Peyer's patch (tissue), 4 donors: ENCODE measurements around the gene RPL7A. TPM values are rescaled to one million over a fixed set of nuclear protein-coding genes. Genes with fewer than 3 reads are reported as not detected.
A peak's percentile ranks its signal among the peaks of the same experiment; 100 is the strongest.
"Not testable (repeated sequence)": the region's sequence is repeated elsewhere in the genome, so short reads cannot be mapped to it uniquely, and the experiment has no call there.

ENCODE experiments used
- DNase-seq, 3 donors: peaks; one replicate each; pipeline ENCODE4 v3.0.0-alpha.2; 2017 to 2019
- H3K27ac ChIP-seq, 4 donors: fragments of 200-600 bp; sonication (generic); one replicate each; pipeline ENCODE4 v1.5.1; 2016 to 2019
- H3K27me3 ChIP-seq, 2 donors: fragments of 200-600 bp; sonication (generic); one replicate each; pipeline ENCODE4 v1.5.1; 2019
- H3K36me3 ChIP-seq, 3 donors: fragments of 200-600 bp; sonication (generic); one replicate each; pipeline ENCODE4 v1.5.1; 2016 to 2019
- H3K4me1 ChIP-seq, 4 donors: fragments of 200-600 bp; sonication (generic); one replicate each; pipeline ENCODE4 v1.5.1; 2016 to 2019
- H3K4me3 ChIP-seq, 4 donors: fragments of 200-600 bp; sonication (generic); 1 replicate in 3 of 4; 2 replicates in 1 of 4; pipeline ENCODE4 v1.5.1; 2016 to 2019; ENCODE audit warnings: mild to moderate bottlenecking in 1 of 4
- H3K9me3 ChIP-seq, 4 donors: fragments of 200-600 bp; sonication (generic); one replicate each; pipeline ENCODE4 v1.5.1; 2016 to 2019; ENCODE audit warnings: mild to moderate bottlenecking in 1 of 4
- CTCF ChIP-seq, 6 experiments: fragments of 450-650 bp in 4 of 6; fragments of 200-600 bp in 2 of 6; sonication (generic) in 1 of 6; IDR thresholded peaks; one replicate each; pipeline ENCODE4 v1.5.1; 2017 to 2019; ENCODE audit warnings: antibody characterized with exemption in 6 of 6, mild to moderate bottlenecking in 3 of 6, moderate library complexity in 1 of 6
- POLR2A ChIP-seq, 2 donors: fragments of 450-650 bp; IDR thresholded peaks; one replicate each; pipeline ENCODE4 v1.5.1; 2017; ENCODE audit warnings: antibody characterized with exemption in 2 of 2, mild to moderate bottlenecking in 2 of 2, moderate library complexity in 2 of 2
- total RNA-seq, 4 donors: library from RNA; depleted of rRNA; stranded (reverse); fragments of >200 nt; gene quantifications; one replicate each; pipeline ENCODE4 v1.1.0, GENCODE V29; 2016

Gene RPL7A
- total RNA-seq, 4 donors from 2014 or later = 708 to 1,565 (median 870) TPM

DNA sequence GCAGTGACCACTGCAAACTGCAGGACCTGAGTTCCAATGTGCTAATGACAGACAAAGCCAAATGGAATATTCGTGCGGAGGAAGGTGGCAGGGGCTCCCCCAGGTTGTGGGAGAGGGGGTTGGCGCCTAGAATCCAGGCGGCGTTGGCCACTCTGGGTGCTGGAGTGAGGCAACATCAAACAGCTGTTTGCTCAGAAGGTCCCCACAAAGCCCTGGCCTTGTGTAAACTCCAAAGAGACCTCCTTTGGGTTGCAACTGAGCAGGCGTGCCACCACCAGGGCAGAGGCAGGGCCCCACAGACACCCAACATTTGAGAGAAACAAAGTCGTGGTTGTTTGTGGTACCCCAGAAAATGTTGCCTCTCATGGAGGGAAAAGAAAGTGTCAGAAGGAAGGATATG is 42.7 kb downstream of the RPL7A start:
- Histone ChIP-seq H3K36me3 (no peaks in the 10 kb centered on the region), H3K27ac (no peak overlapping the region), H3K9me3 (no peaks in the 10 kb centered on the region), H3K27me3 (no peaks in the 10 kb centered on the region), H3K4me1 (no peaks in the 10 kb centered on the region), H3K4me3 (no peak overlapping the region)
- TF ChIP-seq CTCF (IDR thresholded peaks at IDR 0.05) (no peak), POLR2A (IDR thresholded peaks at IDR 0.05) (no peak)
- DNase-seq = no peak

GRCh38 chr9:133391449-133391848 is 43.4 kb downstream of the RPL7A start:
- not testable (repeated sequence) for H3K4me1 ChIP-seq, H3K4me3 ChIP-seq, H3K27me3 ChIP-seq, H3K36me3 ChIP-seq, H3K27ac ChIP-seq, DNase-seq, H3K9me3 ChIP-seq

DNA sequence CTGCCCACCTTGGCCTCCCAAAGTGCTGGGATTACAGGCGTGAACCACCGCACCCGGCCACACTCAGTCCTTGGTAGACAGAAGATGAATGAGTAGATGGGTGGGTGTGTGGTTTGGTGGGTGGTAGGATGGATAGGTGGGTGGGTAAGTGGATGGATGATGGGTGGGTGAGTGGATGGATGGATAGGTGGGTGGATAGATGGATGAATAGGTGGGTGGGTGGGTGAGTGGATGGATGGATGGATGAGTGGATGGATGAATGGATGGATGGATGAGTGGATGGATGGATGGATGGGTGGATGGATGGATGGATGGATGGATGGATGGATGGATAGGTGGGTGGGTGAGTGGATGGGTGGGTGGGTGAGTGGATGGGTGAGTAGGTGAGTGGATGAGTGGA is 44.3 kb downstream of the RPL7A start:
- H3K9me3 ChIP-seq, H3K27me3 ChIP-seq, H3K36me3 ChIP-seq, H3K4me3 ChIP-seq, H3K4me1 ChIP-seq, DNase-seq, H3K27ac ChIP-seq: not testable (repeated sequence)

DNA sequence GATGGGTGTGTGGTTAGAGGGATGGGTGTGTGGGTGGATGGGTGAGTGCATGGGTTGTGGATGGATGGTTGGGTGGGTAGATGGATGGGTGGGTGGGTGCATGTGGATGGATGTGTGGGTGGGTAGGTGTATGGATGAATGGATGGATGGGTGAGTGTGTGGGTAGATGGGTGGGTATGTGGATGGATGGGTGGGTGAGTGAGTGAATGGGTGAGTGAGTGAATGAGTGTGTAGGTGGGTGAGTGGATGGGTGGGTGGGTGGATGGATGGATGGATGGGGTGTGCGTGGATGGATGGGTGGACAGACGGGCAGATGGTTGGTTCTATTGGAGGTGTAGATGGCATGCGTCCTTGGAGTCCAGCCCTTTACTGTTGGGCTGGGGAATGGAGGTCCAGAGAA is 45.4 kb downstream of the RPL7A start:
- no peak overlapping the region for H3K4me3 ChIP-seq
- H3K4me1 ChIP-seq = no peaks in the 10 kb centered on the region
- TF ChIP-seq CTCF (IDR thresholded peaks at IDR 0.05) (no peak), POLR2A (IDR thresholded peaks at IDR 0.05) (no peak)
- no peaks in the 10 kb centered on the region for H3K9me3 ChIP-seq
- DNase-seq = no peak
- no peaks in the 10 kb centered on the region for H3K27me3 ChIP-seq
- no peaks in the 10 kb centered on the region for H3K36me3 ChIP-seq
- H3K27ac ChIP-seq = no peak overlapping the region

DNA sequence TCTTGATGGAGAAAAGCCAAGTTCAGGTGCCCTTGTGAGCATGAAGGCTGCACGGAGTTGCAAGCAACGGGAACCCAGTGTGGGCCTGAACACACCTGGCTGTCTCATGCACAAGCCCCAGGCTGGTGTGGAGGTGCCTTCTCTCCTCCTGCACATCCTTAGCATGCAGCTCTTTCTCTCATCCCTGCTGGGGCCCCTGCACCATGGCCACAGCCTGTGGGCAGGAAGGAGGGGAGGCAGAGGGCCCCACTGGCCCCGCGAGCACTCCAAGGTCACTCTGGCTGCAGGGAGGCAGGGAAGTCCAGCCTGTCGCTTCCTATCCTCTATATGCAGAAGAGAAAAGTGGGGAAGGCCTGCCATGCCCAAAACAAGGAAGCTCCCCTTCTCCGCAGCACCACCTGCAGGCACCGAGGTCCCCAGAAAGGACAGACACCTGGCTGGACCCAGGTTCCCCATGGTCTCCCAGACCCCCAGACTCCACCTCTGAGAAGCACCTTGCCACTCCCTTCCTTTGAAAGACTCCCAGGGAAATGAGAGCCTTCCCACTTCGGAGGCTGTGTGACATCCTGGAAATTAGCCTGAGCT is 46.8 kb downstream of the RPL7A start:
- DNase-seq = no peak

DNA sequence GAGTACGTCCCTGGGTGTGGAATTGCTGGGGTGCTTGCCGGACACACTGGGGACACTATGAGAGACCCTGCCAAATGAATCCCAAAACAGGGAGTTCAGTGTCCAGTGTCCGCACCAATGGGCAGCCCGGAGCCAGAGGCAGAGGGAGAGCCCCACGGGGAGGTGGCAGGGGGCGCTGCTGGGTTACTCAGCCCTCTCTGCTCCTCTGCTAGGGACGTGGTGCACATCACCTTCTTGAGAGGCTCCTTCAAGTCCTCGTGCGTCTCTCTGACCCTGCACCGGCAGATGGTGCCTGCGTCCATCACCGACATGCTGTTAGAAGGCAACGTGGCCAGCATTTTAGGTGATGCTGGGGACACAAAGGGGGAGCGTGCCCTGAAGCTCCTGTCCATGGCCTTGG is 48.9 kb downstream of the RPL7A start:
- Histone ChIP-seq H3K9me3 (no peaks in the 10 kb centered on the region), H3K4me3 (no peak overlapping the region), H3K27ac (no peak overlapping the region), H3K27me3 (no peaks in the 10 kb centered on the region), H3K36me3 (peaks cover 0 to under 1% (median 0%) of the 10 kb centered on the region in 3 donors), H3K4me1 (no peaks in the 10 kb centered on the region)
- DNase-seq = no peak
- TF ChIP-seq CTCF (IDR thresholded peaks at IDR 0.05) (peak in 1 of 6 experiments; percentile 16), POLR2A (IDR thresholded peaks at IDR 0.05) (no peak)

More for the DNA sequence above, 46.8 kb downstream of the RPL7A start:
- no peak overlapping the region for H3K4me3 ChIP-seq
- H3K36me3 ChIP-seq = no peaks in the 10 kb centered on the region
- H3K27ac ChIP-seq = no peak overlapping the region
- no peaks in the 10 kb centered on the region for H3K27me3 ChIP-seq
- H3K9me3 ChIP-seq = no peaks in the 10 kb centered on the region
- no peaks in the 10 kb centered on the region for H3K4me1 ChIP-seq
- no peak for TF ChIP-seq POLR2A (IDR thresholded peaks at IDR 0.05)
- TF ChIP-seq CTCF (IDR thresholded peaks at IDR 0.05) = no peak

DNA sequence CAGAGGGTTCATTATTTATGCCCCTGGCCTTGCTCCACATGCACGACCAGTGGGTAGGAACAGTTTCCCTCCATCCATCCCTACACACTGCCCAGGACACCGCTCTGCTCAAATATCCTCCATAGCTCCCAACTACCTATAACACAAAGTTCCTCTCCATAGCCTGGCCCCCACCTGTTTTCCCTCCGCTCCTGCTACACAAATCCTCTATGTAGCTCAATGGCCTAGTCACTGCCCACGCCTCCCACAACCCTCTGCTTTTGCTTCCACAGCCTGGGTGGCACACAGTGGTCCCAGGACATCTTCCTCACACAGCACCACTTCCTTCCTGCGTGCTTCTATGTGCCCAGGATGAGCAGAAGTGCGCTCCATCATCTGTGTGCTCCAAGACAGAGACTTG is 49.4 kb downstream of the RPL7A start:
- DNase-seq = no peak
- Histone ChIP-seq H3K27ac (no peak overlapping the region), H3K9me3 (no peaks in the 10 kb centered on the region), H3K27me3 (no peaks in the 10 kb centered on the region), H3K4me3 (no peak overlapping the region), H3K36me3 (peaks cover 0 to 4% (median 0%) of the 10 kb centered on the region in 3 donors), H3K4me1 (no peaks in the 10 kb centered on the region)
- TF ChIP-seq CTCF (IDR thresholded peaks at IDR 0.05) (no peak), POLR2A (IDR thresholded peaks at IDR 0.05) (no peak)
